HepG2 (cell line): Measurements from ENCODE around the gene ACTR1A. TPM values are rescaled to one million over a fixed set of nuclear protein-coding genes. Genes with fewer than 3 reads are reported as not detected.

ENCODE experiments used
- ATAC-seq: fragments of 200-7000 bp; cut with Tn5 transposase; 3 replicates; pipeline ENCODE4 v1.9.1; 2020; ENCODE audit warnings: mild to moderate bottlenecking, moderate library complexity
- BruUV-seq: library from RNA; stranded (reverse); fragments of 400-500 nt; replicated peaks from 2 replicates; lab custom pipeline; 2021; lab: Mats Ljungman, UMichigan
- CTCF ChIA-PET: fragments of 300-600 bp; formaldehyde crosslinking; extraction: SDS; loops from one replicate; lab custom pipeline; 2021; ENCODE audit warnings: low total read pairs, inconsistent platforms, low intra/inter-chr PET ratio; lab: Yijun Ruan, JAX
- POLR2A ChIA-PET: fragments of 350-600 bp; sonication (Branson Sonifier 250); formaldehyde crosslinking; loops from one replicate; lab custom pipeline; 2020; ENCODE audit warnings: antibody characterized with exemption, inconsistent platforms; lab: Yijun Ruan, JAX
- DNase-seq: peaks from one replicate; pipeline ENCODE4 v3.0.0-alpha.2; 2015; ENCODE audit warnings: low spot score
- FAIRE-seq: peaks from 3 replicates; lab custom pipeline; 2011; peaks lifted over from hg19 to GRCh38; lab: Jason Lieb, UNC
- H2AFZ ChIP-seq: one replicate; pipeline ENCODE4 v1.6.1; 2011; ENCODE audit warnings: low read length, inconsistent platforms
- H3K27ac ChIP-seq: fragments of 300-600 bp; 3 replicates; pipeline ENCODE4 v1.8.0; 2011; ENCODE audit warnings: mixed run types, mild to moderate bottlenecking, mixed read lengths, low read length, inconsistent platforms; ENCODE audit not compliant: insufficient read depth; ENCODE audit errors: extremely low read length
- H3K27me3 ChIP-seq, 2 experiments: fragments of 200-600 bp in 1 of 2; 2 replicates in 1 of 2; 3 replicates in 1 of 2; pipeline versions ENCODE4 v1.6.0 to v1.8.0; 2011; ENCODE audit warnings: low read length in 2 of 2, mild to moderate bottlenecking in 2 of 2, moderate library complexity in 2 of 2, inconsistent platforms in 1 of 2; ENCODE audit not compliant: insufficient read depth in 2 of 2, control insufficient read depth in 1 of 2
- H3K36me3 ChIP-seq, 2 experiments: fragments of 200-600 bp in 1 of 2; replicated peaks in 1 of 2; 2 replicates in 1 of 2; 3 replicates in 1 of 2; pipeline versions ENCODE4 v1.5.1 to v1.8.0; 2011; ENCODE audit warnings: low read length in 2 of 2, inconsistent platforms in 1 of 2; ENCODE audit not compliant: insufficient read depth in 2 of 2, control insufficient read depth in 1 of 2
- H3K4me1 ChIP-seq: 2 replicates; pipeline ENCODE4 v1.5.1; 2012; ENCODE audit warnings: low read length, inconsistent platforms; ENCODE audit not compliant: insufficient read depth
- H3K4me2 ChIP-seq: 2 replicates; pipeline ENCODE4 v1.6.0; 2011; ENCODE audit warnings: low read depth, low read length, inconsistent platforms
- H3K4me3 ChIP-seq, 3 experiments: fragments of 200-600 bp in 1 of 3; sonication (generic), shearing (Covaris generic) in 1 of 3; replicated peaks in 1 of 3; 2 replicates each; pipeline ENCODE4 v1.5.1; 2011 to 2016; ENCODE audit warnings: low read length in 3 of 3, inconsistent platforms in 2 of 3, low read depth in 2 of 3, mild to moderate bottlenecking in 2 of 3, control low read depth in 1 of 3, mixed read lengths in 1 of 3; ENCODE audit not compliant: insufficient read depth in 1 of 3
- H3K79me2 ChIP-seq: one replicate; pipeline ENCODE4 v1.6.1; 2011; ENCODE audit warnings: low read length, inconsistent platforms; ENCODE audit not compliant: insufficient read depth
- H3K9ac ChIP-seq: 2 replicates; pipeline ENCODE4 v1.6.0; 2011; ENCODE audit warnings: mild to moderate bottlenecking, low read depth, low read length, inconsistent platforms; ENCODE audit not compliant: insufficient read depth
- H3K9me3 ChIP-seq: 2 replicates; pipeline ENCODE4 v1.5.1; 2012; ENCODE audit warnings: mild to moderate bottlenecking, low read length
- H4K20me1 ChIP-seq: 2 replicates; pipeline ENCODE4 v1.6.0; 2011; ENCODE audit warnings: inconsistent platforms, mild to moderate bottlenecking, low read length, moderate library complexity; ENCODE audit not compliant: insufficient read depth
- AGO2 ChIP-seq: fragments of 200-400 bp; formaldehyde crosslinking; optimal IDR thresholded peaks from 2 replicates; pipeline ENCODE3; 2017; ENCODE audit warnings: mild to moderate bottlenecking, low read depth, low read length, moderate library complexity
- DPF2 ChIP-seq: sonication (generic); formaldehyde crosslinking; IDR thresholded peaks from 2 replicates; pipeline ENCODE4 v1.4.0; 2020; ENCODE audit warnings: mild to moderate bottlenecking, low read depth, missing genetic modification reagents, borderline replicate concordance
- FOXK2 ChIP-seq: fragments of 450-650 bp; IDR thresholded peaks from 2 replicates; pipeline ENCODE4 v1.6.1; 2016
- PHF5A ChIP-seq: IDR thresholded peaks from one replicate; pipeline ENCODE4 v1.6.1; 2018; ENCODE audit warnings: low read depth, missing genetic modification reagents; ENCODE audit not compliant: unreplicated experiment
- TMF1 ChIP-seq: sonication (generic); formaldehyde crosslinking; IDR thresholded peaks from 2 replicates; pipeline ENCODE4 v1.8.1; 2022; ENCODE audit warnings: low read depth, missing genetic modification reagents
- ZBTB7B ChIP-seq: sonication (generic); formaldehyde crosslinking; IDR thresholded peaks from 2 replicates; pipeline ENCODE4 v1.4.0; 2020; ENCODE audit warnings: missing genetic modification reagents
- ZNF292 ChIP-seq: sonication (generic); formaldehyde crosslinking; IDR thresholded peaks from 2 replicates; pipeline ENCODE4 v1.8.1; 2022; ENCODE audit warnings: mild to moderate bottlenecking, low read depth, missing genetic modification reagents, borderline replicate concordance
- ZSCAN9 ChIP-seq: IDR thresholded peaks from 2 replicates; pipeline ENCODE4 v1.6.1; 2016; ENCODE audit warnings: borderline replicate concordance
- WGBS: methylation state at CpG from one replicate; pipeline ENCODE4 v1.1.6; 2017; ENCODE audit warnings: low lambda C conversion rate; 5-methylcytosine and 5-hydroxymethylcytosine counted together
- in situ Hi-C: cut with HindIII; loops from 2 replicates; pipeline ENCODE4 v1.10.0; 2017; ENCODE audit warnings: low pct_unique_long_range_greater_than_20kb; ENCODE audit not compliant: extremely low pct_ligation_motif_present
- intact Hi-C: fragments of 100-400 bp; cut with micrococcal nuclease; formaldehyde crosslinking; loops from one replicate; pipeline ENCODE4 v1.10.0; 2022; ENCODE audit not compliant: unreplicated experiment
- polyA plus RNA-seq, 8 experiments: library from polyadenylated mRNA; depleted of rRNA in 3 of 8; stranded (reverse) in 7 of 8; unstranded in 1 of 8; fragments of >200 nt; fragmentation: Illumina TruSeq in 4 of 8; extraction: Trizol in 4 of 8; gene quantifications; 2 replicates each; pipeline versions ENCODE4 v1.2.1 to v1.2.3, GENCODE V29; 2011 to 2016; ENCODE audit warnings: low read depth in 4 of 8, missing spikeins in 1 of 8, mixed read lengths in 1 of 8; ENCODE audit not compliant: insufficient read depth in 1 of 8
- total RNA-seq, 5 experiments: library from RNA; depleted of rRNA; stranded (reverse); fragments of >200 nt; fragmentation: Illumina TruSeq; extraction: Trizol; gene quantifications; 2 replicates each; pipeline ENCODE4 v1.2.3, GENCODE V29; 2016; ENCODE audit warnings: low read depth in 1 of 5
- TF ChIP-seq, protein P1 (sequence below): sonication (generic); formaldehyde crosslinking; conservative IDR thresholded peaks from 2 replicates; pipeline ENCODE4 v1.4.0; 2020; ENCODE audit warnings: missing genetic modification reagents
- TF ChIP-seq, protein P2 (sequence below): sonication (generic); formaldehyde crosslinking; IDR thresholded peaks from 2 replicates; pipeline ENCODE4 v1.5.1; 2020; ENCODE audit warnings: missing genetic modification reagents, mild to moderate bottlenecking, borderline replicate concordance
- TF ChIP-seq, protein P3 (sequence below): sonication (generic); formaldehyde crosslinking; IDR thresholded peaks from 2 replicates; pipeline ENCODE4 v1.5.0; 2020; ENCODE audit warnings: missing genetic modification reagents
- TF ChIP-seq, protein P4 (sequence below): fragments of 450-650 bp; IDR thresholded peaks from 2 replicates; pipeline ENCODE4 v1.6.1; 2016
- TF ChIP-seq, protein P5 (sequence below): sonication (generic); formaldehyde crosslinking; IDR thresholded peaks from 2 replicates; pipeline ENCODE4 v1.8.0; 2022; ENCODE audit warnings: missing genetic modification reagents, mild to moderate bottlenecking, borderline replicate concordance
- TF ChIP-seq, protein P6 (sequence below): sonication (generic); formaldehyde crosslinking; IDR thresholded peaks from 2 replicates; pipeline ENCODE4 v1.5.0; 2020; ENCODE audit warnings: missing genetic modification reagents, mild to moderate bottlenecking, borderline replicate concordance
- TF ChIP-seq, protein P7 (sequence below): sonication (generic); formaldehyde crosslinking; IDR thresholded peaks from 2 replicates; pipeline ENCODE4 v1.8.1; 2023; ENCODE audit warnings: mild to moderate bottlenecking, missing genetic modification reagents, borderline replicate concordance

Gene ACTR1A
- total and polyA plus RNA-seq, 2 of the 13 experiments (the other 11 are each of a cell fraction or from before 2014, with no cell fraction given) = 59.6 to 62.8 TPM

DNA sequence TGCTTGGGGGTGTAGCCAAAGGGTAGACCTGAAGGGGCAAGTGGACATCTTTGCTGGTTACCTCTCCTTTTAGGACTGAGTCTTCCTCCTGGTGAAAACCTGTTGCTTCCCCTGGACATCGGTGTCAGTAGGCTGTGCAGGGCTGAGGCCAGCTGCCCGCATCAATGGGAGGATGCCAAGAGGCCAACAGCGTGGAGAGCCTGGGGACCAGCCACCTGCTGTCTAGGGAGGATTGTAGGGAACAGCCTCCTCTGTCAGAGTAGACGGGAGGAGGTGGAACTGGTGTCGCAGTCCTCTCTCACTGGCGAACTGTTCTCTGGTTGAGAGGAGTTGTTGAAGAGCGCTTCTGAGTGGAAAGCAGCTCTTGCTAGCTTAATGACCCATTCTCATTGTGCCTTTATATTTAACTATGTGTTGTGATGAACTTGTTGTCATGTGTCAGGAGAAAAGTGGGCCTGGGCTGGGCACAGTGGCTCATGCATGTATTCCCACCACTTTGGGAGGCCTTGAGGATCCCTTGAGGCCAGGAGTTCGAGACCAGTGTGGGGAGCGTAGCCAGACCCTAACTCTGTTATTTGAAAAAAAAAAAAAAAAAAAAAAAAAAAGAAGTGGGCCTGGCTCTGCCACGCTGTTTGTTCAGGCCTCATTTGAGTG is 3.1 kb upstream of the ACTR1A start:
- Histone ChIP-seq H3K27me3 (no peaks in the 10 kb centered on the region; a peak in 1 of 5 replicates), H3K9ac (no peak overlapping the region; the same call in 1 of the 2 replicates), H3K27ac (no peak overlapping the region), H3K4me1 (peaks cover 32% of the 10 kb centered on the region), H4K20me1 (peaks cover 3% of the 10 kb centered on the region; the same call in 1 of the 2 replicates), H3K4me2 (peak overlapping the region; percentile 90), H3K4me3 (peak overlapping the region in 2 of 3 experiments; percentile 4 to 92; a peak in 2 of 6 replicates), H2AFZ (no peak overlapping the region), H3K36me3 (peaks cover 5 to 17% of the 10 kb centered on the region in 2 experiments; a peak in 3 of 5 replicates), H3K9me3 (no peaks in the 10 kb centered on the region), H3K79me2 (peaks cover 40% of the 10 kb centered on the region)
- ChIA-PET CTCF (no interaction called here), POLR2A (interaction anchor here (0.5 to 3.3 kb wide), 5 partner anchors 78 to 139 kb away, joined by 3 to 22 read pairs (median 4); partner anchors contain the start of gene FBXL15)
- FAIRE-seq (no peak), DNase-seq (no peak), ATAC-seq (no peak)
- in situ Hi-C loops = no loop called here
- WGBS = 92% methylated on average over 9 of the region's 10 CpGs
- intact Hi-C loops = loop anchor here (10.0 kb wide), 1 partner anchor 691 kb away; the partner anchor contains the start of gene OGA
- TF ChIP-seq, protein P1, sequence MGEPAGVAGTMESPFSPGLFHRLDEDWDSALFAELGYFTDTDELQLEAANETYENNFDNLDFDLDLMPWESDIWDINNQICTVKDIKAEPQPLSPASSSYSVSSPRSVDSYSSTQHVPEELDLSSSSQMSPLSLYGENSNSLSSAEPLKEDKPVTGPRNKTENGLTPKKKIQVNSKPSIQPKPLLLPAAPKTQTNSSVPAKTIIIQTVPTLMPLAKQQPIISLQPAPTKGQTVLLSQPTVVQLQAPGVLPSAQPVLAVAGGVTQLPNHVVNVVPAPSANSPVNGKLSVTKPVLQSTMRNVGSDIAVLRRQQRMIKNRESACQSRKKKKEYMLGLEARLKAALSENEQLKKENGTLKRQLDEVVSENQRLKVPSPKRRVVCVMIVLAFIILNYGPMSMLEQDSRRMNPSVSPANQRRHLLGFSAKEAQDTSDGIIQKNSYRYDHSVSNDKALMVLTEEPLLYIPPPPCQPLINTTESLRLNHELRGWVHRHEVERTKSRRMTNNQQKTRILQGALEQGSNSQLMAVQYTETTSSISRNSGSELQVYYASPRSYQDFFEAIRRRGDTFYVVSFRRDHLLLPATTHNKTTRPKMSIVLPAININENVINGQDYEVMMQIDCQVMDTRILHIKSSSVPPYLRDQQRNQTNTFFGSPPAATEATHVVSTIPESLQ (CRISPR knock-in tag) = no peak
- no peak for TF ChIP-seq FOXK2
- TF ChIP-seq TMF1 (CRISPR knock-in tag) = no peak
- TF ChIP-seq, protein P2, sequence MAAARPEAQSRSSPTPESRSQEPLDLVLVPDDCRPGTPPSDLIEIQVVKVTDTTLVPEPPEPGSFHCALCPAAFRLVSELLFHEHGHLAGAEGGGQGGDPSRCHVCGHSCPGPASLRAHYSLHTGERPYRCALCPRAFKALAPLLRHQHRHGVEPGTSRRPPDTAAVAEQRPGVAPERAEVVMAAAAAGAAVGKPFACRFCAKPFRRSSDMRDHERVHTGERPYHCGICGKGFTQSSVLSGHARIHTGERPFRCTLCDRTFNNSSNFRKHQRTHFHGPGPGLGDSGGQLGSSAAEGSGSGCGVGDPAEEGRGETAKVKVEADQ (CRISPR knock-in tag) = no peak
- TF ChIP-seq, protein P3, sequence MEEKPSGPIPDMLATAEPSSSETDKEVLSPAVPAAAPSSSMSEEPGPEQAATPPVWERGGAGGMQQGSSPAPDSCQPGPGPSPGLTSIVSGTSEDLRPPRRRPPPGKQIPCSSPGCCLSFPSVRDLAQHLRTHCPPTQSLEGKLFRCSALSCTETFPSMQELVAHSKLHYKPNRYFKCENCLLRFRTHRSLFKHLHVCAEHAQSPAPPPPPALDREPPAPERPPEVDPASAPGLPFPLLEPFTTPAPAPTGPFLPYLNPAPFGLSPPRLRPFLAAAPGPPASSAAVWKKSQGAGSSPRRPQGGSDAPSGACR (CRISPR knock-in tag) = no peak
- TF ChIP-seq AGO2 = no peak
- TF ChIP-seq, protein P4, sequence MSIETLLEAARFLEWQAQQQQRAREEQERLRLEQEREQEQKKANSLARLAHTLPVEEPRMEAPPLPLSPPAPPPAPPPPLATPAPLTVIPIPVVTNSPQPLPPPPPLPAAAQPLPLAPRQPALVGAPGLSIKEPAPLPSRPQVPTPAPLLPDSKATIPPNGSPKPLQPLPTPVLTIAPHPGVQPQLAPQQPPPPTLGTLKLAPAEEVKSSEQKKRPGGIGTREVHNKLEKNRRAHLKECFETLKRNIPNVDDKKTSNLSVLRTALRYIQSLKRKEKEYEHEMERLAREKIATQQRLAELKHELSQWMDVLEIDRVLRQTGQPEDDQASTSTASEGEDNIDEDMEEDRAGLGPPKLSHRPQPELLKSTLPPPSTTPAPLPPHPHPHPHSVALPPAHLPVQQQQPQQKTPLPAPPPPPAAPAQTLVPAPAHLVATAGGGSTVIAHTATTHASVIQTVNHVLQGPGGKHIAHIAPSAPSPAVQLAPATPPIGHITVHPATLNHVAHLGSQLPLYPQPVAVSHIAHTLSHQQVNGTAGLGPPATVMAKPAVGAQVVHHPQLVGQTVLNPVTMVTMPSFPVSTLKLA = no peak
- TF ChIP-seq, protein P5, sequence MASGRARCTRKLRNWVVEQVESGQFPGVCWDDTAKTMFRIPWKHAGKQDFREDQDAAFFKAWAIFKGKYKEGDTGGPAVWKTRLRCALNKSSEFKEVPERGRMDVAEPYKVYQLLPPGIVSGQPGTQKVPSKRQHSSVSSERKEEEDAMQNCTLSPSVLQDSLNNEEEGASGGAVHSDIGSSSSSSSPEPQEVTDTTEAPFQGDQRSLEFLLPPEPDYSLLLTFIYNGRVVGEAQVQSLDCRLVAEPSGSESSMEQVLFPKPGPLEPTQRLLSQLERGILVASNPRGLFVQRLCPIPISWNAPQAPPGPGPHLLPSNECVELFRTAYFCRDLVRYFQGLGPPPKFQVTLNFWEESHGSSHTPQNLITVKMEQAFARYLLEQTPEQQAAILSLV = no peak
- TF ChIP-seq, protein P6, sequence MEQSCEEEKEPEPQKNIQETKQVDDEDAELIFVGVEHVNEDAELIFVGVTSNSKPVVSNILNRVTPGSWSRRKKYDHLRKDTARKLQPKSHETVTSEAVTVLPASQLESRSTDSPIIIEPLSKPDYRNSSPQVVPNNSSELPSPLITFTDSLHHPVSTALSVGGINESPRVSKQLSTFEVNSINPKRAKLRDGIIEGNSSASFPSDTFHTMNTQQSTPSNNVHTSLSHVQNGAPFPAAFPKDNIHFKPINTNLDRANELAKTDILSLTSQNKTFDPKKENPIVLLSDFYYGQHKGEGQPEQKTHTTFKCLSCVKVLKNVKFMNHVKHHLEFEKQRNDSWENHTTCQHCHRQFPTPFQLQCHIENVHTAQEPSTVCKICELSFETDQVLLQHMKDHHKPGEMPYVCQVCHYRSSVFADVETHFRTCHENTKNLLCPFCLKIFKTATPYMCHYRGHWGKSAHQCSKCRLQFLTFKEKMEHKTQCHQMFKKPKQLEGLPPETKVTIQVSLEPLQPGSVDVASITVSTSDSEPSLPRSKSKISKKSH = no peak
- no peak for TF ChIP-seq ZBTB7B
- TF ChIP-seq, protein P7, sequence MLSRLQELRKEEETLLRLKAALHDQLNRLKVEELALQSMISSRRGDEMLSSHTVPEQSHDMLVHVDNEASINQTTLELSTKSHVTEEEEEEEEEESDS = no peak
- no peak for TF ChIP-seq PHF5A (CRISPR knock-in tag)
- TF ChIP-seq ZSCAN9 (CRISPR knock-in tag) = no peak
- no peak for TF ChIP-seq ZNF292 (CRISPR knock-in tag)
- TF ChIP-seq DPF2 (CRISPR knock-in tag) = no peak
- BruUV-seq = no TSS peak
